ENCODE measurements around the gene IMPDH1.

Gene IMPDH1

GRCh38 chr7:128387216-128388144 lies 22.3 kb downstream of the IMPDH1 start:
- peak; percentile 37 to 46 for DNase-seq (ENCODE audit: low read depth in 2 of 2)

DNA sequence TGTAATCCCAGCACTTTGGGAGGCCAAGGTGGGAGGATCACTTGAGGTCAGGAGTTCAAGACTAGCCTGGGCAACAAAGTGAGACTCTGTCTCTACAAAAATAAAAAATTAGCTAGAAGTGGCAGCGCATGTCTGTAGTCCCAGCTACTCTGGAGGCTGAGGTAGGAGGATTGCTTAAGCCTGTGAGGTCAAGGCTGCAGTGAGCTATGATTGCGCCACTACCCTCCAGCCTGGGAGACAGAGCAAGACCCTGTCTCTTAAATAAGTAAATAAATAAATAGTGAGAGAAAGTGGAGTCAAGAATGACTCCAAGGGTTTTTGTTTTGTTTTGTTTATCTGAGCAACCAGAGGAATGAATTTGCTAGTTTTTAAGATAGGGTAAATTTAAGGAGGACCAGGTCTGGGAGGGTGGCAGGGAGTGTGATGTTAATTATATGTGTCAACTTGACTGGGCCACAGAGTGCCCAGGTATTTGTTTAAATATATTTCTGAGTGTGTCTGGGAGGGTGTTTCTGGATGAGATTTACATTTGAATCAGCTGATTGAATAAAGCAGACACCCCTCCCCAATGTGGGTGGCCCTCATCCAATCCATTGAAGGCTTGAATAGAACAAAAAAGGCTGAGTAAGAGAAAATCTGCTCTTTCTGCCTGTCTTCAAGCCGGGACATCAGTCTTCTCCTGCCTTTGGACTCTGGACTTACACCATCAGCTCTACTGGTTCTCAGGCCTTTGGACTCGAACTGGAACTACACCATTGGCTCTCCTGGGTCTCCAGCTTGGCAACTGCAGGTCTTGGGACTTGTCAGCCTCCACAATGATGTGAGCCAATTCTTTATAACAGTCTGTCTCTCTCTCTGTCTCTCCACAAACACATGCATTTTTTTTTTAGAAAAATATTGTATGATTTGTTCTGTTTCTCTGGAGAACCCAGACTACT lies 23.5 kb downstream of the IMPDH1 start:
- no peak for DNase-seq (ENCODE audit: low read depth in 2 of 2)

GRCh38 chr7:128384726-128385125 lies 25.1 kb downstream of the IMPDH1 start:
- DNase-seq (ENCODE audit: low read depth in 2 of 2) = no peak

- DNase-seq (ENCODE audit: low read depth in 2 of 2) = no peak
Measured at GRCh38 chr7:128383776-128384175, 26.0 kb downstream of the IMPDH1 start.

GRCh38 chr7:128381161-128381821 lies 28.5 kb downstream of the IMPDH1 start:
- DNase-seq (ENCODE audit: low read depth in 2 of 2) = no peak

DNA sequence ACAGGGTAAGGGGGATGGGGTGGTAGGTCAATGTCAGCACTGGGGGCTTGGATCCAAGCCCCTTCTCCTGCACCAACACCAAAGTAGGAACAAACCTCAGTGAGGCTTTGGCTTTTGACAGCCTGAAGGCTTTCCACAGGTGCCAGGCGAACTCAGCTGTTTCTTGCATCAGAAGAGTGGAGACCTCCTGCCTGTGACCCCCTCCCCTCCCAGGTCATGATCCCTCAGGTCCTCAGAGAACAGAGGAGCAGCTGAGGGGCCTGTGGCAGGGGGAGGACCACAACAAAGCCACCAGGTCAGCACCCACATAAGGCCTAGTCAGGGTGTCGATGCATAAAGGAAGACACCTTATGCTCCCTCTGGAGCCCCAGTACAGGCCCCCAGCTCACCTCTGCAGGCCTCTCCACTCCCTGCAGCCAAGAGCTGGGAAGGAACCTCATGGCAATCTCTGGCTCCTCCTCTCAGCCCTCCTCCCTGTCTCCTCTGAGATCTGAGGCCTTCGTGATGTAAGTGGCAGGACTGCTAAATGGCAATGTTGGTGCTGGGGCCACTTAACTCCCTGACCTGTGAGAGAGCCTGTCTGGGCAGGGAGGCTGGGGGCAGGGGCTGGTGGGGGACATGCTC lies 29.2 kb downstream of the IMPDH1 start:
- no peak for DNase-seq (ENCODE audit: low read depth in 2 of 2)

GRCh38 chr7:128379900-128380479 lies 29.8 kb downstream of the IMPDH1 start:
- no peak for DNase-seq (ENCODE audit: low read depth in 2 of 2)

DNA sequence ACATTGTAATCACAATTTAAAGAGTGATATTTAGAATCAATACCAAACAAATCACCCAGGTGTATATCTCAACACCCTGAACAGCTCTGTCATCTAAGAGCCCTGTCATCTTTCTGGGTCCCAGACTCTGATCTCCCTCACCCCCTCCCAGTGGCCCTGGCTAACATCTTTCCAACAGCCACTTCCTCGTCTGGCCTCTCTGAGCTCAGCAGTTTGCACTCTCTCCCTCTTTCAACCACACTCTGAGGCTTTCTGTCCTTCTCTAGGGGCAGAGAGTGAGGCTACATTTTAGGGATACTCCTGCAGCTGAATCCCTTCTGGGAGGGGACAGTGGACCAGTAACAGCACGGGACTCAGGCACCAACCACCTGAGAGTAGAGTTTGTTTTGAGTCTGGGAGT lies 31.1 kb downstream of the IMPDH1 start:
- DNase-seq (ENCODE audit: low read depth in 2 of 2) = no peak

DNA sequence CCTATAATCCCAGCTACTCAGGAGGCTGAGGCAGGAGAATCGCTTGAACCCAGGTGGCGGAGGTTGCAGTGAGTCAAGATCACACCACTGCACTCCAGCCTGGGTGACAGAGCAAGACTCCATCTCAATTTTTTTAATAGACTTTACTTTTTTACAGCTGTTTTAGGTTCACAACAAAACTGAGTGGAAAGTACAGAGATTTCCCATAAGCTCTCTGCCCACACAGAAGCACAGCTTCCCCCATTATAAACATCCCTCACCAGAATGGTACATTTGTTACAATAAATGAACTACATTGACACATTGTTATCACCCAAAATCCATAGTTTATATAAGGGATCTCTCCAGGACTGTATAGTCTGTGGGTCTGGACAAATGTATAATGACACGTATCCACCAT lies 33.7 kb downstream of the IMPDH1 start:
- no peak for DNase-seq (ENCODE audit: low read depth in 2 of 2)

DNA sequence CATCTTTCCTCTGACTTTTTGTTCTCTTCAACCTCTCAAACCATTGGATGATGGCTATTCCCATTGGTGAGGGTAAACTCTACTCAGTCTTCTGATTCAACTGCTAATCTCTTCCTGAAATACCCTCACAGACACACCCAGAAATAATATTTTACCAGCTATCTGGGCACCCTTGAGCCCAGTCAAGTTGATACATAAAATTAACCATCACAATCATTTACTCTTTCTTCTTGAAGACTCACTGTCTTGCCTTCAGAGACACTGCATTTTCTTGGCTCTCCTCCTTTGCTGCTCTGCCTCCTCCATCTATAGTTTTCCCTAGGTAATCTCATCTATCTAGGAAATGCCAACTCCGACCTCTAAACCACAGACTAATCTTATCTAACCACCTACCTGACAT lies 35.7 kb downstream of the IMPDH1 start:
- no peak for DNase-seq (ENCODE audit: low read depth in 2 of 2)

DNA sequence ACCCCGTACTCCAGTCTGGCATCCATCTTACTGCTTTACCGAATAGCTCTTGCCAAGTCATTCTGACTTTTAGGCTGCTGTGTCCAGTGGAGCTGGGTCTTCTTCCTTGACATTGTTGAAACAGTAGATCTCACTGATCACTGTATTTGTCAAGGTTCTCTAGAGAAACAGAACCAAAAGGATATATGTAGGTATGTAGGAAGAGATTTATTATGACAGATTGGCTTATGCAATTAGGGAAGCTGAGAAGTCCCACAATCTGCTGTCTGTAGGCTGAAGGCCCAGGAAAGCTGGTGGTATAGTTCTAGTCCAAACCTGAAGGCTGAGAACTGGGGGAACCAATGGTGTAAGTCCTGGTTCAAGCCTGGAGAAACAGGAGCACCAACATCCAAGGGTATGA lies 36.2 kb downstream of the IMPDH1 start:
- no peak for DNase-seq (ENCODE audit: low read depth in 2 of 2)

GRCh38 chr7:128370491-128370890 lies 39.3 kb downstream of the IMPDH1 start:
- no peak for DNase-seq (ENCODE audit: low read depth in 2 of 2)

- DNase-seq (ENCODE audit: low read depth in 2 of 2) = no peak
Measured at GRCh38 chr7:128366986-128367385, 42.8 kb downstream of the IMPDH1 start.

- DNase-seq (ENCODE audit: low read depth in 2 of 2) = no peak
Measured at GRCh38 chr7:128366300-128366699, 43.5 kb downstream of the IMPDH1 start.

- DNase-seq (ENCODE audit: low read depth in 2 of 2) = no peak
Measured at GRCh38 chr7:128365432-128365831, 44.4 kb downstream of the IMPDH1 start.

GRCh38 chr7:128364166-128364870 lies 45.5 kb downstream of the IMPDH1 start:
- no peak for DNase-seq (ENCODE audit: low read depth in 2 of 2)

DNA sequence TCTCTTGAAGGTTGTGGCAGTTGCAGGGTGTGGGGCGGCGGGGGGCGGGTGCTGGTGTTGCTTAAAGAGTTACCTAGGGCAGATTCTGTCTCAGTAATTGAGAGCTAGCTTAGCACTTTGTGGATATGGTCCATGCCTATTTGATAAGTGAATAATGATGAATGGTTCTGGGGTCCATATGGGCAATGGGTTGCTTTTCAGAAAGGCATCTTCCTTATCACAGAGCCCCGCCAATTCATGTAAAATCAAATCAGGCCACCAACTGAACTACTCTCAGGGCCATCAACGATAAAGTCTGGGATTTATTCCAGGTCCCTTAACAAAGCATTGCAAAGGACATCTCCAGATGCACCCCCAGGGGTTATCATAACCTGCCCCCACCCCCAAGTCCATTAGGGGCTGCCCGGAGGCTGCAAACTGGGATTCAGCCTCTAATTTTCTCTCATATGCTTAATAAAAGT lies 46.5 kb downstream of the IMPDH1 start:
- no peak for DNase-seq (ENCODE audit: low read depth in 2 of 2)

GRCh38 chr7:128362670-128363069 lies 47.1 kb downstream of the IMPDH1 start:
- no peak for DNase-seq (ENCODE audit: low read depth in 2 of 2)

- no peak for DNase-seq (ENCODE audit: low read depth in 2 of 2)
Measured at GRCh38 chr7:128361411-128362379, 48.1 kb downstream of the IMPDH1 start, which contains the start of gene PRRT4. TSS of gene PRRT4 (minus strand) at chr7:128361690.
